GM23338 (cell line): ENCODE results near the gene ATF3. TPM values are rescaled to one million over a fixed set of nuclear protein-coding genes. Genes with fewer than 3 reads are reported as not detected.
A peak's percentile ranks its signal among the peaks of the same experiment; 100 is the strongest.

Experiments
- ATAC-seq: fragments of 200-7000 bp; cut with Tn5 transposase; 3 replicates; pipeline ENCODE4 v1.9.1; 2020
- DNase-seq: peaks from one replicate; pipeline ENCODE4 v3.0.0-alpha.2; 2015; ENCODE audit warnings: low spot score
- H2AFZ ChIP-seq: fragments of 200-600 bp; sonication (generic); 2 replicates; pipeline ENCODE4 v1.8.0; 2016; ENCODE audit warnings: antibody characterized with exemption, mild to moderate bottlenecking, moderate library complexity
- H3F3A ChIP-seq: fragments of 200-600 bp; sonication (generic); replicated peaks from 2 replicates; pipeline ENCODE4 v1.8.0; 2017; ENCODE audit warnings: antibody characterized with exemption, mixed run types, low read depth
- H3K27ac ChIP-seq: fragments of 200-600 bp; sonication (generic); 2 replicates; pipeline ENCODE4 v1.6.1; 2016; ENCODE audit warnings: low read depth
- H3K27me3 ChIP-seq: fragments of 200-600 bp; sonication (generic); 2 replicates; pipeline ENCODE4 v1.8.0; 2016; ENCODE audit warnings: mild to moderate bottlenecking, mixed run types, moderate library complexity; ENCODE audit not compliant: insufficient read depth
- H3K36me3 ChIP-seq: fragments of 200-600 bp; sonication (generic); 2 replicates; pipeline ENCODE4 v1.8.0; 2016; ENCODE audit warnings: mild to moderate bottlenecking; ENCODE audit not compliant: insufficient read depth
- H3K4me1 ChIP-seq: fragments of 200-600 bp; sonication (generic); 2 replicates; pipeline ENCODE4 v1.8.0; 2016; ENCODE audit warnings: mild to moderate bottlenecking, moderate library complexity; ENCODE audit not compliant: insufficient read depth
- H3K4me2 ChIP-seq: fragments of 200-600 bp; sonication (generic); 2 replicates; pipeline ENCODE4 v1.7.1; 2017; ENCODE audit warnings: mixed run types
- H3K4me3 ChIP-seq: fragments of 200-600 bp; sonication (generic); 2 replicates; pipeline ENCODE4 v1.6.1; 2016; ENCODE audit warnings: mixed run types
- H3K79me2 ChIP-seq: fragments of 200-600 bp; sonication (generic); replicated peaks from 2 replicates; pipeline ENCODE4 v1.8.0; 2017; ENCODE audit warnings: mild to moderate bottlenecking; ENCODE audit not compliant: insufficient read depth
- H3K9me2 ChIP-seq: fragments of 200-600 bp; sonication (generic); 2 replicates; pipeline ENCODE4 v1.8.0; 2017; ENCODE audit not compliant: insufficient read depth
- H4K20me1 ChIP-seq: fragments of 200-600 bp; sonication (generic); replicated peaks from 2 replicates; pipeline ENCODE4 v1.8.0; 2017; ENCODE audit warnings: mild to moderate bottlenecking; ENCODE audit not compliant: insufficient read depth
- H3K27ac Mint-ChIP-seq: 2 replicates; pipeline ENCODE4 v1.8.0; 2020; ENCODE audit warnings: inconsistent platforms, mild to moderate bottlenecking, moderate library complexity, mixed read lengths
- H3K27me3 Mint-ChIP-seq: 3 replicates; pipeline ENCODE4 v1.8.0; 2022; ENCODE audit warnings: low read depth, mild to moderate bottlenecking, moderate library complexity, mixed read lengths, inconsistent platforms; ENCODE audit not compliant: insufficient read depth, poor library complexity
- H3K36me3 Mint-ChIP-seq: 3 replicates; pipeline ENCODE4 v1.8.0; 2021; ENCODE audit warnings: low read depth, mild to moderate bottlenecking, inconsistent platforms, moderate library complexity, mixed read lengths
- H3K4me1 Mint-ChIP-seq: 3 replicates; pipeline ENCODE4 v1.8.0; 2020; ENCODE audit warnings: mild to moderate bottlenecking, inconsistent platforms, mixed read lengths
- H3K4me3 Mint-ChIP-seq: 3 replicates; pipeline ENCODE4 v1.8.0; 2021; ENCODE audit warnings: moderate library complexity, mild to moderate bottlenecking, inconsistent platforms, mixed read lengths
- H3K9me3 Mint-ChIP-seq: 3 replicates; pipeline ENCODE4 v1.8.0; 2020; ENCODE audit warnings: moderate library complexity, mild to moderate bottlenecking, inconsistent platforms, mixed read lengths
- CREB1 ChIP-seq: fragments of 250-450 bp; sonication (Bioruptor Pico); IDR thresholded peaks from 2 replicates; pipeline ENCODE4 v1.5.0; 2020; ENCODE audit warnings: low read depth, mild to moderate bottlenecking, moderate library complexity
- CTCF ChIP-seq, 2 experiments: fragments of 200-600 bp in 1 of 2; sonication (generic) in 1 of 2; conservative IDR thresholded peaks; 2 replicates each; pipeline versions ENCODE4 v1.5.1 to v1.6.1; 2016 to 2017; ENCODE audit warnings: antibody characterized with exemption in 2 of 2, low read depth in 2 of 2, mild to moderate bottlenecking in 2 of 2, moderate library complexity in 1 of 2
- ETS1 ChIP-seq: IDR thresholded peaks from 2 replicates; pipeline ENCODE4 v1.6.1; 2016; ENCODE audit warnings: antibody characterized with exemption
- EZH2 ChIP-seq: fragments of 200-600 bp; sonication (generic); IDR thresholded peaks from one replicate; pipeline ENCODE4 v1.8.0; 2017; ENCODE audit warnings: antibody characterized with exemption, mild to moderate bottlenecking, low read depth; ENCODE audit not compliant: unreplicated experiment
- NANOG ChIP-seq: IDR thresholded peaks from 2 replicates; pipeline ENCODE4 v1.6.1; 2016; ENCODE audit warnings: antibody characterized with exemption, borderline replicate concordance
- REST ChIP-seq: IDR thresholded peaks from one replicate; pipeline ENCODE4 v1.6.1; 2018; ENCODE audit warnings: antibody characterized with exemption; ENCODE audit not compliant: unreplicated experiment
- ZNF114 ChIP-seq: fragments of 250-450 bp; sonication (Bioruptor Pico); IDR thresholded peaks from 2 replicates; pipeline ENCODE4 v1.5.0; 2020; ENCODE audit warnings: mild to moderate bottlenecking, moderate library complexity
- polyA plus RNA-seq: library from polyadenylated mRNA; unstranded; fragments of >200 nt; fragmentation: Nextera tagmentation; extraction: Ambion mirVana; gene quantifications from 2 replicates; pipeline ENCODE4 v1.2.1, GENCODE V29; 2016
- total RNA-seq: library from RNA; depleted of rRNA; stranded (reverse); fragments of >200 nt; shearing (Covaris generic); gene quantifications from 2 replicates; pipeline ENCODE4 v1.2.3, GENCODE V29; 2014

Gene ATF3
- total and polyA plus RNA-seq, 2 experiments from 2014 or later = 12.6 to 17.2 TPM

GRCh38 chr1:212595229-212595628 is 13.3 kb upstream of the ATF3 start:
- ATAC-seq (peak; percentile 88), DNase-seq (peak; percentile 57)
- Histone ChIP-seq H4K20me1 (no peaks in the 10 kb centered on the region), H3K4me3 (no peak overlapping the region), H3K4me1 (no peaks in the 10 kb centered on the region; the same call in 1 of the 2 replicates), H3F3A (no peaks in the 10 kb centered on the region), H3K27me3 (no peaks in the 10 kb centered on the region), H2AFZ (no peak overlapping the region), H3K36me3 (no peaks in the 10 kb centered on the region), H3K9me2 (0 out of 2 replicates have a peak, but pooled peaks cover 3% of the 10 kb centered on the region), H3K4me2 (no peak overlapping the region), H3K79me2 (no peaks in the 10 kb centered on the region), H3K27ac (no peak overlapping the region)
- Mint-ChIP-seq H3K4me1 (peaks cover 14% of the 10 kb centered on the region), H3K36me3 (no peaks in the 10 kb centered on the region), H3K4me3 (no peak overlapping the region), H3K27ac (no peak overlapping the region), H3K27me3 (peaks cover 6% of the 10 kb centered on the region), H3K9me3 (no peaks in the 10 kb centered on the region)
- no peak for TF ChIP-seq REST
- TF ChIP-seq CREB1 = no peak
- no peak for TF ChIP-seq CTCF (conservative IDR thresholded peaks at IDR 0.05; ENCODE audit: low read depth in 2 of 2)
- no peak for TF ChIP-seq ETS1
- no peak for TF ChIP-seq ZNF114 (CRISPR knock-in tag)
- no peak for TF ChIP-seq EZH2

GRCh38 chr1:212595787-212596714 is 12.5 kb upstream of the ATF3 start:
- peak overlapping the region; percentile 36; the same call in 1 of the 2 replicates for H2AFZ ChIP-seq
- Mint-ChIP-seq H3K36me3 (no peaks in the 10 kb centered on the region), H3K27me3 (peaks cover 6% of the 10 kb centered on the region), H3K27ac (peak overlapping the region; percentile 47; the same call in 1 of the 2 replicates), H3K4me1 (peaks cover 14% of the 10 kb centered on the region), H3K9me3 (no peaks in the 10 kb centered on the region), H3K4me3 (no peak overlapping the region)
- H3K79me2 ChIP-seq = no peaks in the 10 kb centered on the region
- H3K4me3 ChIP-seq = no peak overlapping the region
- no peaks in the 10 kb centered on the region; the same call in 1 of the 2 replicates for H3K4me1 ChIP-seq
- H3K4me2 ChIP-seq = no peak overlapping the region
- no peaks in the 10 kb centered on the region for H3F3A ChIP-seq
- no peak overlapping the region for H3K27ac ChIP-seq
- DNase-seq = peak; percentile 69
- H3K36me3 ChIP-seq = no peaks in the 10 kb centered on the region
- no peaks in the 10 kb centered on the region for H3K27me3 ChIP-seq
- H3K9me2 ChIP-seq = 0 out of 2 replicates have a peak, but pooled peaks cover 3% of the 10 kb centered on the region
- no peaks in the 10 kb centered on the region for H4K20me1 ChIP-seq
- peak; percentile 72 to 86 for TF ChIP-seq CTCF (conservative IDR thresholded peaks at IDR 0.05; ENCODE audit: low read depth in 2 of 2)
- TF ChIP-seq NANOG = no peak
- peak; percentile 86 for ATAC-seq
